Femur (tissue), 1 donor: ENCODE data around the gene SLC39A2.
A peak's percentile ranks its signal among the peaks of the same experiment; 100 is the strongest.
"Not testable (repeated sequence)": the region's sequence is repeated elsewhere in the genome, so short reads cannot be mapped to it uniquely, and the experiment has no call there.

Experiments
- DNase-seq: peaks from one replicate; pipeline ENCODE4 v3.0.0-alpha.2; 2017

Gene SLC39A2

GRCh38 chr14:20998674-20999366 lies at the start of gene SLC39A2:
SLC39A2 (plus strand) TSS chr14:20999293; CDS start chr14:20999447, 154 bp downstream.
- no peak for DNase-seq

GRCh38 chr14:20954736-20955537 lies 44.2 kb upstream of the SLC39A2 start, which contains the start of gene RNASE2:
RNASE2 (plus strand) TSS chr14:20955487; CDS start chr14:20955772, 285 bp downstream.
- DNase-seq, result not testable (repeated sequence)

- DNase-seq, result not testable (repeated sequence)
Observed at GRCh38 chr14:20955538-20955873, 43.6 kb upstream of the SLC39A2 start.

- DNase-seq, result no peak
Observed at GRCh38 chr14:20956376-20956976, 42.6 kb upstream of the SLC39A2 start.

GRCh38 chr14:20958946-20959345 lies 40.1 kb upstream of the SLC39A2 start:
- DNase-seq, result not testable (repeated sequence)

GRCh38 chr14:20969336-20969735 lies 29.8 kb upstream of the SLC39A2 start:
- no peak for DNase-seq

- DNase-seq, result no peak
Observed at GRCh38 chr14:20970647-20970982, 28.5 kb upstream of the SLC39A2 start.

GRCh38 chr14:20970983-20971704 lies 27.9 kb upstream of the SLC39A2 start:
- DNase-seq, result peak; percentile 91

GRCh38 chr14:20971705-20972021 lies 27.4 kb upstream of the SLC39A2 start:
- DNase-seq, result no peak

- no peak for DNase-seq
Observed at GRCh38 chr14:20973501-20973900, 25.6 kb upstream of the SLC39A2 start.

GRCh38 chr14:20976291-20976690 lies 22.8 kb upstream of the SLC39A2 start:
- no peak for DNase-seq

GRCh38 chr14:20978687-20979086 lies 20.4 kb upstream of the SLC39A2 start:
- DNase-seq, result no peak

- no peak for DNase-seq
Observed at GRCh38 chr14:20980906-20981305, 18.2 kb upstream of the SLC39A2 start.

- DNase-seq, result no peak
Observed at GRCh38 chr14:20982646-20983369, 16.3 kb upstream of the SLC39A2 start.

GRCh38 chr14:20985650-20986049 lies 13.4 kb upstream of the SLC39A2 start:
- DNase-seq, result not testable (repeated sequence)

GRCh38 chr14:20986811-20987210 lies 12.3 kb upstream of the SLC39A2 start:
- no peak for DNase-seq

- DNase-seq, result no peak
Observed at GRCh38 chr14:20988717-20989470, 10.2 kb upstream of the SLC39A2 start.

GRCh38 chr14:20989471-20989786 lies 9.7 kb upstream of the SLC39A2 start:
- DNase-seq, result no peak

- DNase-seq, result peak; percentile 96
Observed at GRCh38 chr14:20989787-20990600, 9.1 kb upstream of the SLC39A2 start, which contains the start of gene METTL17. METTL17 (plus strand) TSS chr14:20989980; CDS start chr14:20990003, 23 bp downstream.

GRCh38 chr14:20996521-20996920 lies 2.6 kb upstream of the SLC39A2 start:
- DNase-seq, result no peak

GRCh38 chr14:20997115-20997514 lies 2.0 kb upstream of the SLC39A2 start:
- no peak for DNase-seq
